KG1 (cell line): ENCODE measurements around the gene SH2D2A.

Experiments
- DNase-seq: peaks from one replicate; lab custom pipeline; 2025; lab: John Stamatoyannopoulos, UW

SH2D2A gene

GRCh38 chr1:156823210-156823790 lies 6.7 kb upstream of the SH2D2A start:
- no peak for DNase-seq

- no peak for DNase-seq
Measured at GRCh38 chr1:156822680-156823079, 6.0 kb upstream of the SH2D2A start.

- no peak for DNase-seq
Measured at GRCh38 chr1:156821801-156822200, 5.2 kb upstream of the SH2D2A start.

GRCh38 chr1:156815961-156816422 lies 656 bp downstream of the SH2D2A start:
- no peak for DNase-seq

GRCh38 chr1:156815307-156815826 lies 1.3 kb downstream of the SH2D2A start:
- DNase-seq: no peak

GRCh38 chr1:156814571-156815260 lies 1.9 kb downstream of the SH2D2A start:
- no peak for DNase-seq

- DNase-seq: no peak
Measured at GRCh38 chr1:156813750-156814570, 2.7 kb downstream of the SH2D2A start.

GRCh38 chr1:156813298-156813697 lies 3.4 kb downstream of the SH2D2A start:
- no peak for DNase-seq

GRCh38 chr1:156812293-156812990 lies 4.2 kb downstream of the SH2D2A start:
- DNase-seq: no peak

GRCh38 chr1:156811168-156811567 lies 5.5 kb downstream of the SH2D2A start:
- DNase-seq: no peak

- no peak for DNase-seq
Measured at GRCh38 chr1:156809711-156810366, 6.8 kb downstream of the SH2D2A start.

- no peak for DNase-seq
Measured at GRCh38 chr1:156809281-156809680, 7.4 kb downstream of the SH2D2A start.

- no peak for DNase-seq
Measured at GRCh38 chr1:156808186-156809030, 8.2 kb downstream of the SH2D2A start.

- no peak for DNase-seq
Measured at GRCh38 chr1:156807627-156808026, 9.0 kb downstream of the SH2D2A start.

GRCh38 chr1:156806512-156807440 lies 9.9 kb downstream of the SH2D2A start:
- no peak for DNase-seq

- DNase-seq: no peak
Measured at GRCh38 chr1:156805766-156806511, 10.7 kb downstream of the SH2D2A start.

GRCh38 chr1:156804572-156805243 lies 11.9 kb downstream of the SH2D2A start:
- DNase-seq: no peak

GRCh38 chr1:156804026-156804425 lies 12.6 kb downstream of the SH2D2A start:
- no peak for DNase-seq
